Stimulated activated effector memory CD8-positive, alpha-beta T cell treated with anti-CD3 and anti-CD28 coated beads, Interleukin-12 subunit alpha, Interleukin-12 subunit beta, amount 100 ng/mL, for 72 hours (primary cell): ENCODE data around the gene MSI2.
A peak's percentile ranks its signal among the peaks of the same experiment; 100 is the strongest.

ENCODE experiments used
- ATAC-seq: fragments of 150-1000 bp; cut with Tn5 transposase; 2 replicates; pipeline ENCODE4 v1.10.0; 2021
- DNase-seq, 2 donors: peaks; one replicate each; pipeline ENCODE4 v3.0.0; 2021 to 2022; ENCODE audit warnings: low spot score in 2 of 2
- H3K27ac Mint-ChIP-seq: one replicate; pipeline ENCODE4 v1.8.0; 2022; ENCODE audit warnings: mild to moderate bottlenecking, mixed read lengths
- H3K36me3 Mint-ChIP-seq: one replicate; pipeline ENCODE4 v1.8.0; 2022; ENCODE audit warnings: mild to moderate bottlenecking, mixed read lengths
- H3K4me1 Mint-ChIP-seq: one replicate; pipeline ENCODE4 v1.8.0; 2022; ENCODE audit warnings: mixed read lengths
- H3K4me3 Mint-ChIP-seq: one replicate; pipeline ENCODE4 v1.8.0; 2022; ENCODE audit warnings: mild to moderate bottlenecking, mixed read lengths
- H3K9me3 Mint-ChIP-seq: one replicate; pipeline ENCODE4 v1.8.0; 2022; ENCODE audit warnings: mixed read lengths

Gene MSI2

DNA sequence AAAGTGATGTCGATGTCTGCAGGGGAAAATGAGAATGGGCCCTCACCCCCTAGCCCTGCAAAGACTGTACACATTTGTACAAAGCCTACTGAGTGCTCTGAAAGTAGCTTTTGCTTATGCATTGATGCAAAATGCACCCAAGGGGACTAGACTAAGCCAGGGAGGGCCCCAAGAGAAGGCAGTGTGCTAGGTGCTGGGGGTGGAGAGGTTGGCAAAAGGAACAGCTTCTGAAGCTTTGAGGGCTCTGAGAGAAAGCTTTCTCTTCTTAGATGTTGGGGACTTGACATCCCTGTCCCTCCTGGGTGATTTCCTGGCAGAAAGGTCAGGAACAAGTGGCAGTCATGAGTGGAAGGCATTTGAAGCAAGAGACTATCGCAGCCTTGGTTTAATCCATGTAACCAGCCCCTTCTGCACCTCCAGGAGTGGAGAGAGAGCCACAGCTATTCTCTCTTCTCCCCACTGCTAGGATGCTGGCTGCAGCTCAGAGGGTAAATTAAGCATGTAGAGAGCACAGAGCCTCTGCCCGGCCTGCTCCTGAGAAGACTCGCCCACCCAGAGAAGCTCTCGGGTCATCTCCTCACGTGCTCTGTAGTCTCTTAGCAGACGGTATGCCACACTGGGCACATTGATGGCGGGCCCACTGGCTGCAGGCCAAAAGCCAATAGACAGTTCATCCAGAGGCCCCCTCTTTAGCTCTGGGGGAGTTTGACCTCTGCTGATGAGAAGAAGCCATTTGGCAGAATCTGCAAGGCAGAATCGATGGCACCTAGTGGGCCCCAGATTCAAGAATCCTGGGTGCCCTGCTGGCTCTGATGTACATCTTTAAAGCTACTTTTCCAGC lies 221.4 kb downstream of the MSI2 start:
- Mint-ChIP-seq H3K9me3 (no peaks in the 10 kb centered on the region), H3K36me3 (no peaks in the 10 kb centered on the region), H3K4me3 (no peak overlapping the region), H3K27ac (peak overlapping the region; percentile 56), H3K4me1 (peaks cover 56% of the 10 kb centered on the region)
- ATAC-seq (no peak), DNase-seq (no peak)

DNA sequence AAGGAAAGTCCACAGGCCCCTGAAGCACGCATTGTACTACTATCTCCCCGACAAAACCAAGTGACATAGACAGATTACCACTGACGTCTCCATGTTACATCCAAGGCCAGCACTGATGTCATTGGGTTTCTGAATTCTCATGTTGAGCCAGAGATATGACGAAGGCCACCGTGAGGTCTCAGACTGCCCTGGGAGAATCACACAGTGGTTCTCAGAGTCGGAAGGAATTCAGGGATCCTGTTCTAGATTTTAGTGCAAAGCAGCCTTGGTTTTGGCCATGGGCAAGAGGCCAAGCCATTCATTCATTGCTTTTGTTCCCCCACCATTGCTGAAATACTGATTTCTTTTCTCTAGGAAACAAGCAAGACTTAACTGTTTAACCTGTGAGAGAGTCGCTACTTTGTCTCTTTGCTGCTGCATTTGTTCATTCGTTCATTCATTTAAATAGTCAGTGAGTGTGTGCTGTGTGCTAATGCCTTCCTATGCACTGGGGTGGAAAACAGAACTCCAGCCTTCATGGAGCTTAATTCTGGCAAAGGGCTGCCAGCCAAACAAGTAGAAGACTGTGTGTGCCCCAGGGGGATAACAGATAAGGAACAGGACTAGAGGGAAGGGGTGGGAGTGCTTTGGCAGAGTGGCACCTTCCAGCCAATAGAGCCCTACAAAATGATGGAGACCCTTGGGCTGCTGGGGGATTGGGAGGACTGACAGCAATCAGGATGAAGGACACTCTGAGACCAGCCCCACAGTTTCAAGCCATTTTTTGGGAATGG lies 222.3 kb downstream of the MSI2 start:
- Mint-ChIP-seq H3K27ac (no peak overlapping the region), H3K4me1 (peaks cover 58% of the 10 kb centered on the region), H3K36me3 (no peaks in the 10 kb centered on the region), H3K4me3 (no peak overlapping the region), H3K9me3 (no peaks in the 10 kb centered on the region)
- DNase-seq: no peak
- no peak for ATAC-seq

DNA sequence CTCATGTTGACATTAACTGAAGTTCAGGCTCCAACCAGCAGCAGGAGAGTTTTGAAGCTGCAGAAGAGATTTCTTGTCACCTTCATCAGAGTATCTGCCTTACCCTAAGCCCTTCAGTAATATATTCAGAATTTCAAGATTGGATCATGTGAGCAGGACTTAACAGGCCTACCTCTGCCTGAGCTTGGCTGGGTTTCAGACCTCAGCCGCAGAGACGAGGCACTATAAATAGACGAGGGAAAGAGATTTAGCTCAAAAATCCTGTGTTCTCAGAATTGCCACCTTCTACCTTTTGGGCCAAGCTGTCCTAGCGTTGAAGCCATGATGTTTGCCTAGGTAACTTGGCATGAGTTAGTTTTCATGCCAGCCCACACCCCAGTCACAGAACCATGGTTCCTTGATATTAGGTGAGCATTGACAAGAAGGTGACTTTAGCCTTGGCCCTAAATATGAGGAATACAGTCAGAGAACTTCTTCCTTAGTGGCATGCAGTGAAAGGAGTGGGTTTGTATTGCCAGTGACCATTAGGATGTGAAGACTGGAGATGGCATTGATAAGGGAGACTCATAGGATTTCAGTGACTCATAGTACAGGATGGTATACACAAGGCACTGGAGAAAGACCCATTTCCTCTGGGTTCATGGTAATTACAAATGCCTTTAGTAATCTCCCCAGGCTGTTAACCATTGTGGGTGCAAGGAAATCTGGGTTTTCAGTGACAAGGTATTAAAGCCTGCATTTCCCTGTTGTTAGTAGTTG lies 224.3 kb downstream of the MSI2 start:
- no peaks in the 10 kb centered on the region for H3K36me3 Mint-ChIP-seq
- peak; percentile 34 for ATAC-seq

DNA sequence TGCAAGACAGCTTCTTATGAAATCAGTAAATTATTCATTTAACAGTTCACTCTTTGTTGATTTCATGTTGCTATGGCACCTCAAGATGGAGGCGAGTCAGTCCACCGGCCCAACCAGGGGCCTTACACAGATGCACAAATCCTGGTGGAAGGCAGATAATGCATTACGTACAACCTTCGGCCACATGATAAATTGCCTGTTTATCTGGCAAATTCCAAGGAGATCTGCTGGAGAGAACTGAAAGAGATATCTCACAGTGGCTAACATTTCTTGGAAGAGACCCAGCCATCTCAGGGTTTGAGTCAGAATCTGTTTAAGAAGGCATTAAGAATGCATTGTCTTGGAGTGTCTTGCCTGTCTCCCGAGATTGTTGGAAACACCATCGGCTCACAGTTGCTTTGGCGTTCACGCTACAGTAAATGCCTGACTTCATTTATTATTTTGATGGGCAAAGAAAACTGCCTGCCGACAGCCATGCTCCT lies 225.6 kb downstream of the MSI2 start:
- Mint-ChIP-seq H3K36me3 (no peaks in the 10 kb centered on the region), H3K4me3 (no peak overlapping the region), H3K27ac (peak overlapping the region; percentile 60), H3K9me3 (no peaks in the 10 kb centered on the region), H3K4me1 (peaks cover 70% of the 10 kb centered on the region)
- no peak for ATAC-seq
- DNase-seq: no peak

More for the DNA sequence above, 224.3 kb downstream of the MSI2 start:
- no peak overlapping the region for H3K4me3 Mint-ChIP-seq
- H3K4me1 Mint-ChIP-seq: peaks cover 62% of the 10 kb centered on the region
- H3K9me3 Mint-ChIP-seq: no peaks in the 10 kb centered on the region
- DNase-seq: no peak
- H3K27ac Mint-ChIP-seq: peak overlapping the region; percentile 10

DNA sequence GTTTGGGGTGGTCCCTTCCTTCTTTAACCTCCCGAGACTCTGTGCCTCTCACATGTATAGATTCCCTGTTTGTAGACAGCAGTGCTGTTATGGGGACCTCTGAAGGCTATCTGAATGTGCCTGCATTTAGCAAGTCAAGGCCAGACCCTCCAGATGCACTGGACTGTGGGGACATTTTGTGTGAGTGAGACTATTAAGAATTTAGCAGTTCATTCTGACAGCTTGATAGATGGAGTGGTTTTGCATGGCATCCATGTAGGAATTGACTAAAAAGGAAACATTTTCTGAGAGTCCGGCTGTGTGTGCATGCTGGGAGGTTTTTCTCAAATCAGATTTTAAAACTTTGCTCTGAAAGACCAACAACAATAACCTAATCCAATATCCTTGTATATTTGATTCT lies 226.3 kb downstream of the MSI2 start:
- DNase-seq: no peak
- Mint-ChIP-seq H3K36me3 (no peaks in the 10 kb centered on the region), H3K4me3 (no peak overlapping the region), H3K4me1 (peaks cover 71% of the 10 kb centered on the region), H3K9me3 (no peaks in the 10 kb centered on the region), H3K27ac (peak overlapping the region; percentile 60)
- no peak for ATAC-seq

DNA sequence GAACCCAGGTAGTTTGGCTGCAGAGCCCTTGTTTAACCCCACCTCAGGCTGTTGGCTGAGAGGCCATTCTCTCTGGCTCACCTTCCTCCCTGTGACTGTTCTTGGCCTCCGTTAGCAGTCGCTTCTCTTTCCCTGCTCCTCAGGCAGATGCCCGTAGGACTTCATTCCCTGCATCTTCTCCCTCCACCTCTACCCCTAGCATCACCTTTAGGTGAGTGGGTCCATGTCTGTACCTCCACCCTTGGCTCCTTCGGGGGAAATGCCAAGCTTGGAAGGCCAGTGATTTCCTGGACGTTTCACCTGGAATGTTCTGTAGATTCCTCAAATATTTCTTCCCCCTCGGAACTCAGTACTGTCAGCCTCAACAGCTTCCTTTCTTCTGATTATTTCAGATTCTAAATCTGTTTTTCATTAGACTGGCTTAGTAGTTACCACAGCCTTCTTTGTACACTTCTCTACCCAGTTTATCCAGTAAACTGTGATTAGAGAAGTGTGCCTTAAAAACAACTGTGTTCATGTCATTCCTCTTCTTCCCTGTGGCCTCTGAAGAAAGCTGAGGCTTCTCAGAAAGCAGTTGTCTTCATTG lies 227.9 kb downstream of the MSI2 start:
- Mint-ChIP-seq H3K4me3 (no peak overlapping the region), H3K27ac (peak overlapping the region; percentile 58), H3K4me1 (peaks cover 70% of the 10 kb centered on the region), H3K9me3 (no peaks in the 10 kb centered on the region), H3K36me3 (peaks cover 6% of the 10 kb centered on the region)
- ATAC-seq (no peak), DNase-seq (no peak)

GRCh38 chr17:57484826-57485565 lies 228.7 kb downstream of the MSI2 start:
- DNase-seq (no peak), ATAC-seq (no peak)
- Mint-ChIP-seq H3K9me3 (no peaks in the 10 kb centered on the region), H3K36me3 (peaks cover 6% of the 10 kb centered on the region), H3K27ac (peak overlapping the region; percentile 58), H3K4me3 (no peak overlapping the region), H3K4me1 (peaks cover 75% of the 10 kb centered on the region)

DNA sequence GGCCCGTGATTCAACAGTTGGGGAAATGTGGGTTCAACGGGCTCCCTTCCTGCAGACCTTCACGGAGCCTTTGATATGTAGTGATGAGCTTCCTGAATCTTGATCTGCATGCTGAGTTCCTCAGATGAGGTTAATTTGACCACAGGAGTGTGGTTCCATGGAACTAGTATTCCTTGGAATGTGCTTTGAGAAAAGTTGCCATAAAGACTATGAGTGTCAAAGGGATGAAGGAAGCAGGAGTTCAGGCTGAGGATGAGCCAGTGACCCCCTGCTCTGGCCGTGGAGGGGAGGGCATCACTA lies 229.2 kb downstream of the MSI2 start:
- H3K9me3 Mint-ChIP-seq: no peaks in the 10 kb centered on the region
- H3K27ac Mint-ChIP-seq: no peak overlapping the region
- H3K4me3 Mint-ChIP-seq: no peak overlapping the region
- no peak for DNase-seq
- H3K36me3 Mint-ChIP-seq: peaks cover 6% of the 10 kb centered on the region
- ATAC-seq: no peak
- H3K4me1 Mint-ChIP-seq: peaks cover 71% of the 10 kb centered on the region

DNA sequence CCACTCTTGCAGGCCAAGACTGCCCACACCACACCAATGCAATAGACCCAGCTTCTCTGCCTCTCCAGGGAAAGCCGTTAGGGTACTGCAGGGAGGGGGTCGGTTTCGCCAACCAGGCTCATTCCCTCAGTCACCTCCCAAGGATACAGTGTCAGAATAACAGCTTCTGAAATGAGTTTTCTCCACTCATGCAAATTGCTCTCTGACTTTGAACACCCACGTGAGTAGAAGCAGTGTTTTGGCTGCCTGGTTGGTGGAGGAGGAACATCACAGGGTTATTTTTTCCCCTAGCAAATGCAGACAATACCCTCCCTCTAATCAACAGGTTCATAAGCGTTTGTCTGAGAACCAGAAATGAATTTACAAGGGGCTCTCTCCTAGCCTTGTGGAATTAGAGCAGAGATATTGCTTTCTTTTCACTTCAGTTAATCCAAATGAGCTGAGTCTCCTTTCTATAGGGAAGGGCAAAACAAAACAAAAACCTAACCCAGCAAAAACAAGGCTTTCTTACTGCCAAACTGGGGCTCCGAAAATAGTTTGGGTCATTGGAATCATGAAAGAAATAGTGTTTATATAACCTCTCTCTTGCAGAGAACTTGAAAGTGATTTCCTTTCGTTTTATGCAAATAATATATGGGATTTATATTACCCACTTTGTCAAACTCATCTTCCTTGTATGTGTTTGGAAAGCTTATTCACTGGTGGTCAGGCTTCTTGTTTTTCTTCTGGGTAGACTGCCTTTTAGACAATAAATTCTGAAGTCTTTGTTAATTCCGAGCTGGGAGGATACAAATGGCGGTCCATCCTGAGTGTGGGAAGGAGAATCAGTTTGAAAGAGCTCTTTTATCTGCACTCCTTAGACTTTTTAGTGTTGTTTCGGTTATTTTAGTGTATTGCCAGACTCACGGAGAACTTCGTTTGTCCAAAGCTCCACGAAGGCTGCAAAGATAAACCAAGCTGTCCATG lies 229.9 kb downstream of the MSI2 start:
- no peak overlapping the region for H3K4me3 Mint-ChIP-seq
- ATAC-seq (no peak), DNase-seq (no peak)
- no peaks in the 10 kb centered on the region for H3K9me3 Mint-ChIP-seq
- H3K27ac Mint-ChIP-seq: no peak overlapping the region
- H3K36me3 Mint-ChIP-seq: peaks cover 6% of the 10 kb centered on the region
- peaks cover 64% of the 10 kb centered on the region for H3K4me1 Mint-ChIP-seq

GRCh38 chr17:57486882-57487301 lies 230.6 kb downstream of the MSI2 start:
- Mint-ChIP-seq H3K4me1 (peaks cover 57% of the 10 kb centered on the region), H3K36me3 (peaks cover 6% of the 10 kb centered on the region), H3K27ac (no peak overlapping the region), H3K9me3 (no peaks in the 10 kb centered on the region), H3K4me3 (no peak overlapping the region)
- no peak for ATAC-seq
- DNase-seq: no peak

DNA sequence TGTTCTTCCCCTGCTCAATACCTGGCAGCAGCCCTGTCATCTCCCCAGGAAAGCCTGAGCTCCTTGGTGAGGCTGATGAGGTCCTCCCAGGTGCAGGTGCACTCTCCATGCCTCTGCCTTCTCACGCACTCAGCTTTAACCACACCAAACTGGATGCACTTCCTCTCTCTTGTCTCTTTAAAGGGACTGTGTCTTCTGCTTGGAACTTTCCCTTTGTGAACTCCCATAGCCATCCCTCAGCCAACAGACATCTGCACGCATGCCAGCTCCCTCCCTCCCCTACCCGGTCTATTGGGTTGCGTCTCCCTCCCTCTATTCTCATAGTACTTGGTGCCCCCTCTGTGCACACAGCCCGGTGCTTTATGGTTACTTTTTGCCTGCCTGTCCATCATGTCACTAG lies 231.2 kb downstream of the MSI2 start:
- DNase-seq: no peak
- Mint-ChIP-seq H3K9me3 (no peaks in the 10 kb centered on the region), H3K4me3 (no peak overlapping the region), H3K4me1 (peaks cover 51% of the 10 kb centered on the region), H3K36me3 (peaks cover 6% of the 10 kb centered on the region), H3K27ac (peak overlapping the region; percentile 15)
- ATAC-seq: no peak

DNA sequence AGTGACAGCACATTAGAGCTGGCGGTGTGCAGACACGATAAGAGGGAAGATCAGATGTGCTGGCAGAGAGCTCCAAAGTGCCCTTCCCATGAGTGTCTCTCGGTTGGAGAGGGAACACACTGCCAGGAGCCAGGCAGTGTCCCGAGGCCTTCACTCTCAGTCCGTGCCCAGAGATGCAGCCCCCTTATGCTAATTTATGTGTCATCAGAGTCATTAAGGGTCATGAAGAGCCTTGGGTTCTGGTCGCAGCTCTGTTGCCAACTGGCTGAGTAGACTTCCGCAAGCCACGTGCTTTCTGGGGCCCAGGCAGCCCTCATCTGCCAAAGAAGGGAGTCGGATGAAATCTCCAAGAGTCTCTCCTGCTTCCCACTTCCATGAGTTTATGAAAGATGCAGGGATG lies 232.5 kb downstream of the MSI2 start:
- Mint-ChIP-seq H3K4me3 (no peak overlapping the region), H3K4me1 (peaks cover 50% of the 10 kb centered on the region)
- no peak for DNase-seq

DNA sequence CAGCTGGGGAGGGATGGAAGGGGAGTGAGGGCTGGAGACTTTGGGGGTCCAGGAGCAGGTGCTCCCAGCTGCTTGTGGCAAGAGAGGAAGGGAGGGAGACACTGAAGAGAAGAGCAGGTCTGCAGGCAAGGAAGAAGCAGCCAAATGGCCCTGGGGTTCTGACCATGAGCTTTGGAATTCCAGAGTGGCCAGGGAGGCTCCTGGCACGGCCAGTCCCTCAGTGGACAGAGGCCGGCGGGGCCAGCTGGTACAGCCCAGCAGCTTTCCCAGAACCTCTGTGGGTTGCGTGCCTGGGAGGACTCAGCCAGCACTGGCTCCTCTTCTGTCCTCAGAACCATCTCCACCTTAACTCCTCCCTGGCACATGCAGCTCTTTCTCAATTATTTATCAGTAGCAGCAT lies 233.0 kb downstream of the MSI2 start:
- Mint-ChIP-seq H3K27ac (peak overlapping the region; percentile 59), H3K9me3 (no peaks in the 10 kb centered on the region), H3K4me1 (peaks cover 46% of the 10 kb centered on the region), H3K36me3 (peaks cover 6% of the 10 kb centered on the region), H3K4me3 (no peak overlapping the region)
- DNase-seq (no peak), ATAC-seq (no peak)

More for the DNA sequence above, 232.5 kb downstream of the MSI2 start:
- peaks cover 6% of the 10 kb centered on the region for H3K36me3 Mint-ChIP-seq
- no peak for ATAC-seq
- H3K9me3 Mint-ChIP-seq: no peaks in the 10 kb centered on the region
- H3K27ac Mint-ChIP-seq: peak overlapping the region; percentile 59
